HG03460 (cell line): ENCODE results near the gene NXN.
"Not testable (repeated sequence)": the region's sequence is repeated elsewhere in the genome, so short reads cannot be mapped to it uniquely, and the experiment has no call there.

ENCODE experiments used
- ATAC-seq: cut with Tn5 transposase; IDR thresholded peaks from one replicate; pipeline ENCODE4 v1.9.1; 2021; ENCODE audit not compliant: unreplicated experiment

Gene NXN

GRCh38 chr17:787641-788221 lies 191.8 kb downstream of the NXN start:
- no peak for ATAC-seq

GRCh38 chr17:785901-786300 lies 193.7 kb downstream of the NXN start:
- ATAC-seq = not testable (repeated sequence)

GRCh38 chr17:784143-784542 lies 195.4 kb downstream of the NXN start:
- no peak for ATAC-seq

- ATAC-seq = peak; percentile 79
Observed at GRCh38 chr17:781805-782731, 197.5 kb downstream of the NXN start, which contains the start of the genes GLOD4 and MRM3. TSS of gene GLOD4 (minus strand) at chr17:782280. CDS start at chr17:782255, 25 bp downstream. TSS of gene MRM3 (plus strand) at chr17:782353. CDS start at chr17:782379, 26 bp downstream.

GRCh38 chr17:778096-778495 lies 201.5 kb downstream of the NXN start:
- ATAC-seq = no peak

GRCh38 chr17:774313-774584 lies 205.3 kb downstream of the NXN start:
- no peak for ATAC-seq

- ATAC-seq = no peak
Observed at GRCh38 chr17:773467-774312, 205.9 kb downstream of the NXN start.

- ATAC-seq = no peak
Observed at GRCh38 chr17:773016-773415, 206.6 kb downstream of the NXN start.

- no peak for ATAC-seq
Observed at GRCh38 chr17:767076-767475, 212.5 kb downstream of the NXN start.

- ATAC-seq = no peak
Observed at GRCh38 chr17:760371-760770, 219.2 kb downstream of the NXN start.

GRCh38 chr17:759964-760363 lies 219.6 kb downstream of the NXN start:
- ATAC-seq = no peak

GRCh38 chr17:756010-756567 lies 223.5 kb downstream of the NXN start:
- ATAC-seq = not testable (repeated sequence)

- ATAC-seq = not testable (repeated sequence)
Observed at GRCh38 chr17:755319-755961, 224.1 kb downstream of the NXN start.

- ATAC-seq = no peak
Observed at GRCh38 chr17:753418-753817, 226.2 kb downstream of the NXN start.

GRCh38 chr17:752620-753219 lies 226.9 kb downstream of the NXN start:
- peak; percentile 9 for ATAC-seq

- peak; percentile 73 for ATAC-seq
Observed at GRCh38 chr17:752002-752619, 227.5 kb downstream of the NXN start, which contains the start of gene GEMIN4. TSS of gene GEMIN4 (minus strand) at chr17:752264. CDS start at chr17:752142, 122 bp downstream.

- ATAC-seq = peak; percentile 34
Observed at GRCh38 chr17:751269-752001, 228.1 kb downstream of the NXN start.

- ATAC-seq = no peak
Observed at GRCh38 chr17:750431-751037, 229.0 kb downstream of the NXN start.

GRCh38 chr17:749359-749758 lies 230.2 kb downstream of the NXN start:
- ATAC-seq = not testable (repeated sequence)
